HepG2 (cell line): ENCODE data around the gene RPAP3. TPM values are rescaled to one million over a fixed set of nuclear protein-coding genes. Genes with fewer than 3 reads are reported as not detected.

Source experiments
- ARNTL ChIP-seq: sonication (generic); formaldehyde crosslinking; IDR thresholded peaks from 2 replicates; pipeline ENCODE4 v1.4.0; 2020; ENCODE audit warnings: mild to moderate bottlenecking, missing genetic modification reagents
- BORCS8-MEF2B ChIP-seq: sonication (generic); formaldehyde crosslinking; IDR thresholded peaks from 2 replicates; pipeline ENCODE4 v1.8.0; 2022; ENCODE audit warnings: mild to moderate bottlenecking, missing genetic modification reagents
- CSRNP2 ChIP-seq: sonication (generic); formaldehyde crosslinking; conservative IDR thresholded peaks from 2 replicates; pipeline ENCODE4 v1.8.0; 2022; ENCODE audit warnings: low read depth, missing genetic modification reagents
- ELF3 ChIP-seq: IDR thresholded peaks from 2 replicates; pipeline ENCODE4 v1.6.1; 2016; ENCODE audit warnings: missing genetic modification reagents, missing compliant biosample characterization
- MBD4 ChIP-seq: IDR thresholded peaks from 2 replicates; pipeline ENCODE4 v1.6.1; 2012; ENCODE audit warnings: low read length, inconsistent platforms, borderline replicate concordance
- NR1H2 ChIP-seq: sonication (generic); formaldehyde crosslinking; IDR thresholded peaks from 2 replicates; pipeline ENCODE4 v1.8.1; 2022; ENCODE audit warnings: low read depth, missing genetic modification reagents, borderline replicate concordance
- SMAD9 ChIP-seq: sonication (generic); formaldehyde crosslinking; IDR thresholded peaks from 2 replicates; pipeline ENCODE4 v1.5.1; 2020; ENCODE audit warnings: mild to moderate bottlenecking, missing genetic modification reagents
- SRSF1 ChIP-seq: fragments of 200-400 bp; formaldehyde crosslinking; optimal IDR thresholded peaks from 2 replicates; pipeline ENCODE3; 2017; ENCODE audit warnings: mild to moderate bottlenecking, low read depth, low read length, moderate library complexity
- TCF7 ChIP-seq: sonication (generic); IDR thresholded peaks from 2 replicates; pipeline ENCODE4 v1.6.1; 2016; ENCODE audit warnings: antibody characterized with exemption, low read depth
- TFDP1 ChIP-seq: IDR thresholded peaks from 2 replicates; pipeline ENCODE4 v1.6.1; 2016; ENCODE audit warnings: missing compliant biosample characterization, missing genetic modification reagents, borderline replicate concordance
- ZBTB21 ChIP-seq: sonication (generic); formaldehyde crosslinking; IDR thresholded peaks from 2 replicates; pipeline ENCODE4 v1.4.0; 2020; ENCODE audit warnings: missing genetic modification reagents
- ZBTB43 ChIP-seq: sonication (generic); formaldehyde crosslinking; conservative IDR thresholded peaks from 2 replicates; pipeline ENCODE4 v1.4.0; 2020; ENCODE audit warnings: missing genetic modification reagents
- ZNF180 ChIP-seq: sonication (generic); formaldehyde crosslinking; IDR thresholded peaks from 2 replicates; pipeline ENCODE4 v1.4.0; 2020; ENCODE audit warnings: low read depth, missing genetic modification reagents, borderline replicate concordance
- ZNF558 ChIP-seq: sonication (generic); formaldehyde crosslinking; IDR thresholded peaks from 2 replicates; pipeline ENCODE4 v1.9.0; 2022; ENCODE audit warnings: mild to moderate bottlenecking, missing genetic modification reagents, borderline replicate concordance
- ZNF615 ChIP-seq: sonication (generic); formaldehyde crosslinking; IDR thresholded peaks from 2 replicates; pipeline ENCODE4 v1.5.0; 2020; ENCODE audit warnings: mild to moderate bottlenecking, missing genetic modification reagents, borderline replicate concordance
- ZNF749 ChIP-seq: sonication (generic); formaldehyde crosslinking; IDR thresholded peaks from 2 replicates; pipeline ENCODE4 v1.8.0; 2022; ENCODE audit warnings: mild to moderate bottlenecking, missing genetic modification reagents, moderate library complexity, borderline replicate concordance
- ZNF781 ChIP-seq: sonication (generic); formaldehyde crosslinking; IDR thresholded peaks from 2 replicates; pipeline ENCODE4 v1.5.1; 2020; ENCODE audit warnings: borderline replicate concordance, mild to moderate bottlenecking, missing genetic modification reagents; ENCODE audit errors: not compliant biosample characterization
- ZSCAN30 ChIP-seq: sonication (generic); formaldehyde crosslinking; IDR thresholded peaks from 2 replicates; pipeline ENCODE4 v1.5.0; 2020; ENCODE audit warnings: mild to moderate bottlenecking, missing genetic modification reagents
- polyA plus RNA-seq, 8 experiments: library from polyadenylated mRNA; depleted of rRNA in 3 of 8; stranded (reverse) in 7 of 8; unstranded in 1 of 8; fragments of >200 nt; fragmentation: Illumina TruSeq in 4 of 8; extraction: Trizol in 4 of 8; gene quantifications; 2 replicates each; pipeline versions ENCODE4 v1.2.1 to v1.2.3, GENCODE V29; 2011 to 2016; ENCODE audit warnings: low read depth in 4 of 8, missing spikeins in 1 of 8, mixed read lengths in 1 of 8; ENCODE audit not compliant: insufficient read depth in 1 of 8
- total RNA-seq, 5 experiments: library from RNA; depleted of rRNA; stranded (reverse); fragments of >200 nt; fragmentation: Illumina TruSeq; extraction: Trizol; gene quantifications; 2 replicates each; pipeline ENCODE4 v1.2.3, GENCODE V29; 2016; ENCODE audit warnings: low read depth in 1 of 5
- TF ChIP-seq, protein P1 (sequence below): sonication (generic); formaldehyde crosslinking; IDR thresholded peaks from 2 replicates; pipeline ENCODE4 v1.5.1; 2020; ENCODE audit warnings: missing genetic modification reagents, mild to moderate bottlenecking, borderline replicate concordance

RPAP3 gene
- total and polyA plus RNA-seq, 2 of the 13 experiments (the other 11 are each of a cell fraction or from before 2014, with no cell fraction given) = 8.8 to 32.8 TPM

DNA sequence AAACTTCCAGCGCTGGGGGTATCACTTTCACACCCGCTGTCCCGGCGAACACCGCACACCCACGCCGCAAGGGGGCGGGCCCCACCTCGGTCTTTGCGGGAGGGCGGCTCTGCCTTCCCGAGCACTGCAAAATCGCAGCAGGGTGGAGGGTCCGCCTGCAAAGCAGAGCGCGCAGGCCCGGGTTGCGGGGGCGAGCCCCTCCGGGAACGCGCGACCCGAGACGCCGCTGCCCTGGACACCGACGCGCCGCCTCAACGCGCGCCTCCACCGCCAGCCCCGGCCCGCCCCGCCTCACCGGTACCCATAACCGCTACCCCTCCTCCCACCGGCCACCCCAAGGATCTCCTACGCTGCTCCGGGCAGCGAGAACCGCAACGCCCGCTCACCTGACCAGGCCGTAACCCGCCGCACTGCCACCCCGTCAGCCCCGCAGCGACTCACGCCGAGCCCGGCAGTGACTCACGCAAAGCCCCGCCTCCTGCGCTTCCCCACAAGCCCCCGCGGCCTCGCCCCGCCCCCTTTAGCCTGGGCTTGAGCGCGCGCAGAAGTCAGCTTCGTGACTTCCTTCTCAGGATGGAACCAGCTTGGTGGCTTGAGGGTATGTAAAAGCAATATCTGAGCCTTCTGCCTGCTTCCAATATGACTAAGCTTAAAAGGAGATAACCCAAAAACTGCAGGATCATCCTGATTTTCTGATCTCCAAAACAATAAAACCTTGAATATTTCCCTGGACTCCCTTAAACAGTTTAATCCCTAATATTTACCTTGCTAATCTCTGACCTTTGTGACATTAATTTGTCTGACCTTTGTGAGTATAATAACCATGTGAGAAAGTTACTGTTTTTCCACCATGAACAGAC, at the start of gene RPAP3 (continued):
- TF ChIP-seq BORCS8-MEF2B (CRISPR knock-in tag) (no peak), TCF7 (no peak), ZNF749 (CRISPR knock-in tag) (peak; percentile 61; the same call in 1 of the 2 replicates), ZBTB43 (CRISPR knock-in tag) (0 out of 2 replicates have a peak, but pooled peaks have one; percentile 25), SRSF1 (no peak), TFDP1 (CRISPR knock-in tag) (peak; percentile 77; the same call in 1 of the 2 replicates), ZBTB21 (CRISPR knock-in tag) (no peak), ARNTL (no peak; the same call in 1 of the 2 replicates), ELF3 (CRISPR knock-in tag) (peak; percentile 80), CSRNP2 (CRISPR knock-in tag) (no peak), SMAD9 (no peak), ZSCAN30 (CRISPR knock-in tag) (no peak), ZNF781 (CRISPR knock-in tag) (no peak), ZNF615 (CRISPR knock-in tag) (no peak), MBD4 (no peak), ZNF558 (CRISPR knock-in tag) (peak; percentile 84; the same call in 1 of the 2 replicates), NR1H2 (CRISPR knock-in tag) (no peak), ZNF180 (CRISPR knock-in tag) (no peak)
- TF ChIP-seq, protein P1, sequence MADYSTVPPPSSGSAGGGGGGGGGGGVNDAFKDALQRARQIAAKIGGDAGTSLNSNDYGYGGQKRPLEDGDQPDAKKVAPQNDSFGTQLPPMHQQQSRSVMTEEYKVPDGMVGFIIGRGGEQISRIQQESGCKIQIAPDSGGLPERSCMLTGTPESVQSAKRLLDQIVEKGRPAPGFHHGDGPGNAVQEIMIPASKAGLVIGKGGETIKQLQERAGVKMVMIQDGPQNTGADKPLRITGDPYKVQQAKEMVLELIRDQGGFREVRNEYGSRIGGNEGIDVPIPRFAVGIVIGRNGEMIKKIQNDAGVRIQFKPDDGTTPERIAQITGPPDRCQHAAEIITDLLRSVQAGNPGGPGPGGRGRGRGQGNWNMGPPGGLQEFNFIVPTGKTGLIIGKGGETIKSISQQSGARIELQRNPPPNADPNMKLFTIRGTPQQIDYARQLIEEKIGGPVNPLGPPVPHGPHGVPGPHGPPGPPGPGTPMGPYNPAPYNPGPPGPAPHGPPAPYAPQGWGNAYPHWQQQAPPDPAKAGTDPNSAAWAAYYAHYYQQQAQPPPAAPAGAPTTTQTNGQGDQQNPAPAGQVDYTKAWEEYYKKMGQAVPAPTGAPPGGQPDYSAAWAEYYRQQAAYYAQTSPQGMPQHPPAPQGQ (CRISPR knock-in tag) = no peak
